Panc1 (cell line): ENCODE data around the gene PRORP. TPM values are rescaled to one million over a fixed set of nuclear protein-coding genes. Genes with fewer than 3 reads are reported as not detected.

Experiments used
- ATAC-seq: fragments of 200-7000 bp; cut with Tn5 transposase; 2 replicates; pipeline ENCODE4 v1.9.1; 2020; ENCODE audit warnings: mild to moderate bottlenecking, moderate library complexity
- BruUV-seq: library from RNA; stranded (reverse); fragments of 400-500 nt; replicated peaks from 2 replicates; lab custom pipeline; 2021; lab: Mats Ljungman, UMichigan
- CTCF ChIA-PET: fragments of 300-600 bp; sonication (Branson Sonifier 250); formaldehyde crosslinking; loops from one replicate; lab custom pipeline; 2022; ENCODE audit warnings: antibody characterized with exemption; lab: Charles Lee
- POLR2A ChIA-PET: fragments of 300-600 bp; sonication (Branson Sonifier 250); formaldehyde crosslinking; loops from one replicate; lab custom pipeline; 2022; ENCODE audit warnings: antibody characterized with exemption; lab: Charles Lee
- DNase-seq: peaks from one replicate; pipeline ENCODE4 v3.0.0-alpha.2; 2010; ENCODE audit warnings: low read depth, low spot score
- H3K27ac ChIP-seq: 2 replicates; pipeline ENCODE4 v1.5.1; 2011; ENCODE audit warnings: mild to moderate bottlenecking, low read length, inconsistent platforms
- H3K27me3 ChIP-seq: fragments of 200-500 bp; sonication (Bioruptor generic); 2 replicates; pipeline ENCODE4 v1.6.0; 2014; ENCODE audit warnings: low read length, inconsistent platforms; ENCODE audit not compliant: control insufficient read depth, insufficient read depth
- H3K36me3 ChIP-seq: fragments of 200-500 bp; sonication (Bioruptor generic); 2 replicates; pipeline ENCODE4 v1.5.1; 2014; ENCODE audit warnings: inconsistent platforms, mild to moderate bottlenecking, low read length, moderate library complexity; ENCODE audit not compliant: control insufficient read depth, insufficient read depth
- H3K4me1 ChIP-seq: 2 replicates; pipeline ENCODE4 v1.5.1; 2011; ENCODE audit warnings: inconsistent platforms, mild to moderate bottlenecking, low read length, moderate library complexity; ENCODE audit not compliant: control insufficient read depth, insufficient read depth
- H3K4me3 ChIP-seq, 2 experiments: 2 replicates each; pipeline ENCODE4 v1.5.1; 2011 to 2012; ENCODE audit warnings: low read depth in 2 of 2, low read length in 2 of 2, mild to moderate bottlenecking in 2 of 2, inconsistent platforms in 1 of 2, moderate library complexity in 1 of 2
- H3K9me3 ChIP-seq: fragments of 200-500 bp; sonication (Bioruptor generic); 2 replicates; pipeline ENCODE4 v1.5.1; 2014; ENCODE audit warnings: low read depth, mild to moderate bottlenecking, inconsistent platforms, low read length, moderate library complexity; ENCODE audit not compliant: control insufficient read depth, insufficient read depth
- POLR2AphosphoS5 ChIP-seq: IDR thresholded peaks from 2 replicates; pipeline ENCODE4 v1.6.1; 2012; ENCODE audit warnings: mild to moderate bottlenecking, low read depth, low read length, moderate library complexity
- REST ChIP-seq, 2 experiments: IDR thresholded peaks; 2 replicates each; pipeline ENCODE4 v1.6.1; 2011 to 2012; ENCODE audit warnings: low read depth in 2 of 2, control low read depth in 1 of 2, low read length in 1 of 2, mild to moderate bottlenecking in 1 of 2, moderate library complexity in 1 of 2; ENCODE audit not compliant: insufficient read depth in 1 of 2
- SIN3A ChIP-seq: IDR thresholded peaks from 2 replicates; pipeline ENCODE4 v1.6.1; 2012; ENCODE audit warnings: low read depth, mild to moderate bottlenecking, low read length, moderate library complexity, borderline replicate concordance; ENCODE audit not compliant: insufficient read depth
- TCF7L2 ChIP-seq: IDR thresholded peaks from 2 replicates; pipeline ENCODE4 v1.6.1; 2011; ENCODE audit warnings: mild to moderate bottlenecking, low read depth, low read length, inconsistent platforms
- in situ Hi-C: cut with HindIII; loops from 2 replicates; pipeline ENCODE4 v1.10.0; 2016; ENCODE audit warnings: low sequenced_read_pairs, low pct_unique_long_range_greater_than_20kb
- intact Hi-C: fragments of 100-400 bp; cut with micrococcal nuclease; formaldehyde crosslinking; loops from one replicate; pipeline ENCODE4 v1.10.0; 2022; ENCODE audit not compliant: unreplicated experiment
- total RNA-seq: library from RNA; stranded (reverse); gene quantifications from one replicate; pipeline ENCODE4 v1.2.1, GENCODE V29; 2021; ENCODE audit not compliant: unreplicated experiment
- TF ChIP-seq, protein P1 (sequence below): fragments of 450-650 bp; IDR thresholded peaks from 2 replicates; pipeline ENCODE4 v1.5.1; 2017; ENCODE audit warnings: mild to moderate bottlenecking

The PRORP gene
- total RNA-seq, 1 experiment from 2014 or later = 28.1 TPM

- Histone ChIP-seq H3K27me3 (no peaks in the 10 kb centered on the region), H3K9me3 (no peaks in the 10 kb centered on the region), H3K27ac (peak overlapping the region; percentile 99), H3K4me1 (peaks cover 17% of the 10 kb centered on the region; the same call in 1 of the 2 replicates), H3K36me3 (no peaks in the 10 kb centered on the region), H3K4me3 (peak overlapping the region; percentile 87 to 94)
- in situ Hi-C loops = no loop called here
- DNase-seq (no peak), ATAC-seq (no peak)
- ChIA-PET POLR2A (interaction anchor here (0.6 to 1.4 kb wide), 3 partner anchors 248 to 352 kb away, joined by 3 to 6 read pairs (median 6); partner anchors contain the start of gene NFKBIA), CTCF (interaction anchor here (0.5 kb wide), 1 partner anchor 123 kb away, joined by 5 read pairs; no protein-coding TSS in a partner anchor)
- intact Hi-C loops = no loop called here
- TSS peak; percentile 88 for BruUV-seq
- TF ChIP-seq POLR2AphosphoS5 (peak; percentile 51), REST (IDR thresholded peaks at IDR 0.05; ENCODE audit: insufficient read depth in 1 of 2, low read depth in 2 of 2, low read length in 1 of 2) (no peak), SIN3A (no peak)
These were observed 1.1 kb upstream of the PRORP start for GRCh38 chr14:35121026-35121886.

GRCh38 chr14:35122696-35123387 is 490 bp downstream of the PRORP start:
- Histone ChIP-seq H3K9me3 (no peaks in the 10 kb centered on the region), H3K4me3 (peak overlapping the region; percentile 87 to 94), H3K27ac (peak overlapping the region; percentile 99), H3K27me3 (no peaks in the 10 kb centered on the region), H3K4me1 (peaks cover 17% of the 10 kb centered on the region; the same call in 1 of the 2 replicates), H3K36me3 (no peaks in the 10 kb centered on the region)
- TF ChIP-seq TCF7L2 = no peak
- TF ChIP-seq REST (IDR thresholded peaks at IDR 0.05; ENCODE audit: insufficient read depth in 1 of 2, low read depth in 2 of 2, low read length in 1 of 2) = no peak
- no peak for TF ChIP-seq POLR2AphosphoS5
- TF ChIP-seq, protein P1, sequence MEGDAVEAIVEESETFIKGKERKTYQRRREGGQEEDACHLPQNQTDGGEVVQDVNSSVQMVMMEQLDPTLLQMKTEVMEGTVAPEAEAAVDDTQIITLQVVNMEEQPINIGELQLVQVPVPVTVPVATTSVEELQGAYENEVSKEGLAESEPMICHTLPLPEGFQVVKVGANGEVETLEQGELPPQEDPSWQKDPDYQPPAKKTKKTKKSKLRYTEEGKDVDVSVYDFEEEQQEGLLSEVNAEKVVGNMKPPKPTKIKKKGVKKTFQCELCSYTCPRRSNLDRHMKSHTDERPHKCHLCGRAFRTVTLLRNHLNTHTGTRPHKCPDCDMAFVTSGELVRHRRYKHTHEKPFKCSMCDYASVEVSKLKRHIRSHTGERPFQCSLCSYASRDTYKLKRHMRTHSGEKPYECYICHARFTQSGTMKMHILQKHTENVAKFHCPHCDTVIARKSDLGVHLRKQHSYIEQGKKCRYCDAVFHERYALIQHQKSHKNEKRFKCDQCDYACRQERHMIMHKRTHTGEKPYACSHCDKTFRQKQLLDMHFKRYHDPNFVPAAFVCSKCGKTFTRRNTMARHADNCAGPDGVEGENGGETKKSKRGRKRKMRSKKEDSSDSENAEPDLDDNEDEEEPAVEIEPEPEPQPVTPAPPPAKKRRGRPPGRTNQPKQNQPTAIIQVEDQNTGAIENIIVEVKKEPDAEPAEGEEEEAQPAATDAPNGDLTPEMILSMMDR = no peak
- TF ChIP-seq SIN3A = no peak
- POLR2A ChIA-PET = interaction anchor here (0.6 to 1.4 kb wide), 2 partner anchors 72 to 282 kb away, joined by 5 to 6 read pairs; partner anchors contain the start of gene NFKBIA
- intact Hi-C loops = no loop called here
- DNase-seq = no peak
- in situ Hi-C loops = no loop called here
- CTCF ChIA-PET = no interaction called here
- TSS peak; percentile 79 for BruUV-seq
- ATAC-seq = peak; percentile 54
